NB4 (cell line): ENCODE data around the gene ZW10.
"Not testable (repeated sequence)": the region's sequence is repeated elsewhere in the genome, so short reads cannot be mapped to it uniquely, and the experiment has no call there.

Experiments used
- DNase-seq: peaks from one replicate; pipeline ENCODE4 v3.0.0; 2010; ENCODE audit warnings: low read depth
- H3K4me3 ChIP-seq: one replicate; pipeline ENCODE4 v1.5.1; 2011; ENCODE audit warnings: mild to moderate bottlenecking, low read depth, low read length, moderate library complexity
- CTCF ChIP-seq: IDR thresholded peaks from one replicate; pipeline ENCODE4 v1.5.1; 2012; ENCODE audit warnings: low read depth, low read length
- MAX ChIP-seq: IDR thresholded peaks from 2 replicates; pipeline ENCODE4 v1.6.1; 2011; ENCODE audit warnings: low read depth, low read length
- MYC ChIP-seq: IDR thresholded peaks from 2 replicates; pipeline ENCODE4 v1.6.1; 2011; ENCODE audit warnings: low read depth, low read length
- POLR2A ChIP-seq: IDR thresholded peaks from 2 replicates; pipeline ENCODE4 v1.6.1; 2011; ENCODE audit warnings: mild to moderate bottlenecking; ENCODE audit not compliant: insufficient read length; ENCODE audit errors: extremely low read depth

Gene ZW10

GRCh38 chr11:113773092-113773415 is 438 bp downstream of the ZW10 start:
- TF ChIP-seq CTCF (no peak), MYC (no peak), MAX (no peak), POLR2A (no peak)
- peak; percentile 39 for DNase-seq
- peak overlapping the region; percentile 90 for H3K4me3 ChIP-seq

- DNase-seq: no peak
- no peak for TF ChIP-seq MAX
- TF ChIP-seq POLR2A: no peak
- TF ChIP-seq CTCF: no peak
- TF ChIP-seq MYC: no peak
- peak overlapping the region; percentile 46 for H3K4me3 ChIP-seq
Observed at GRCh38 chr11:113771964-113772363, 1.5 kb downstream of the ZW10 start.

GRCh38 chr11:113764527-113765219 is 8.8 kb downstream of the ZW10 start:
- TF ChIP-seq POLR2A (no peak), CTCF (no peak)
- DNase-seq: peak; percentile 10

GRCh38 chr11:113763040-113763439 is 10.5 kb downstream of the ZW10 start:
- DNase-seq, H3K4me3 ChIP-seq: not testable (repeated sequence)

More at GRCh38 chr11:113764527-113765219, 8.8 kb downstream of the ZW10 start:
- H3K4me3 ChIP-seq: no peak overlapping the region

GRCh38 chr11:113760241-113760640 is 13.3 kb downstream of the ZW10 start:
- DNase-seq: no peak
- no peak for TF ChIP-seq POLR2A
- TF ChIP-seq CTCF: no peak
- TF ChIP-seq MAX: no peak
- no peak for TF ChIP-seq MYC
- H3K4me3 ChIP-seq: no peak overlapping the region

- TF ChIP-seq CTCF: no peak
- no peak for TF ChIP-seq MAX
- no peak for TF ChIP-seq MYC
- TF ChIP-seq POLR2A: no peak
- no peak overlapping the region for H3K4me3 ChIP-seq
- no peak for DNase-seq
Observed at GRCh38 chr11:113752932-113753331, 20.6 kb downstream of the ZW10 start.
